Body of pancreas (tissue), 4 donors: ENCODE data around the gene NRIP2.

Experiments used
- POLR2A ChIP-seq, 3 donors: fragments of 450-650 bp; IDR thresholded peaks; one replicate each; pipeline ENCODE4 v1.6.1; 2016; ENCODE audit warnings: antibody characterized with exemption in 3 of 3, mild to moderate bottlenecking in 2 of 3
- TF ChIP-seq, protein P1 (sequence below), 7 experiments: fragments of 450-650 bp in 4 of 7; fragments of 200-600 bp in 3 of 7; sonication (generic) in 3 of 7; IDR thresholded peaks; one replicate each; pipeline ENCODE4 v1.5.1; 2016 to 2019; ENCODE audit warnings: antibody characterized with exemption in 7 of 7

DNA sequence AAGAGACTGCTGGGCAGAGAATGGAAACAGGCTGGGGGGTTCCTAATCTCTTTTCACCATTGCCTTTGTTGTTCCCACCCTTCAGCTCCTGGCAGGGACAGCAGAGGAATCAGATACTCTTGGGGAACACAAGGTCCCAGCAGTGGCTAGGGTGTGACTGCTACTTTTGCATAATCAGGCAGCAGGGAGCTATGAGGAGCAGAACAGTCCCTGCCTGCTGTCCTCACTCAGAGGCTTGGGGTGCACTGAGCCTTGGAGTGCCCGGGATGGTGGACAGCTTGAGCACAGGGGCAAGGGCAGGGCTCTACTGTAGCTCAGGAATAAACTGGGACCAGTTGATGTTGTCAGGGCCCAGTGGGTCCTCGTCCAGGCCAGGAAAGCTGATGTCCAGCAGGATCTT, 23.5 kb upstream of the NRIP2 start:
- TF ChIP-seq POLR2A (IDR thresholded peaks at IDR 0.05) = no peak
- TF ChIP-seq, protein P1, sequence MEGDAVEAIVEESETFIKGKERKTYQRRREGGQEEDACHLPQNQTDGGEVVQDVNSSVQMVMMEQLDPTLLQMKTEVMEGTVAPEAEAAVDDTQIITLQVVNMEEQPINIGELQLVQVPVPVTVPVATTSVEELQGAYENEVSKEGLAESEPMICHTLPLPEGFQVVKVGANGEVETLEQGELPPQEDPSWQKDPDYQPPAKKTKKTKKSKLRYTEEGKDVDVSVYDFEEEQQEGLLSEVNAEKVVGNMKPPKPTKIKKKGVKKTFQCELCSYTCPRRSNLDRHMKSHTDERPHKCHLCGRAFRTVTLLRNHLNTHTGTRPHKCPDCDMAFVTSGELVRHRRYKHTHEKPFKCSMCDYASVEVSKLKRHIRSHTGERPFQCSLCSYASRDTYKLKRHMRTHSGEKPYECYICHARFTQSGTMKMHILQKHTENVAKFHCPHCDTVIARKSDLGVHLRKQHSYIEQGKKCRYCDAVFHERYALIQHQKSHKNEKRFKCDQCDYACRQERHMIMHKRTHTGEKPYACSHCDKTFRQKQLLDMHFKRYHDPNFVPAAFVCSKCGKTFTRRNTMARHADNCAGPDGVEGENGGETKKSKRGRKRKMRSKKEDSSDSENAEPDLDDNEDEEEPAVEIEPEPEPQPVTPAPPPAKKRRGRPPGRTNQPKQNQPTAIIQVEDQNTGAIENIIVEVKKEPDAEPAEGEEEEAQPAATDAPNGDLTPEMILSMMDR (IDR thresholded peaks at IDR 0.05) = no peak
